ENCODE results near the gene ZNF19.

ZNF19 gene

GRCh38 chr16:71500964-71501363, 11.8 kb upstream of the ZNF19 start:
- H3K27me3 ChIP-seq (ENCODE audit: low read length) = no peaks in the 10 kb centered on the region
- no peak overlapping the region for H2AFZ ChIP-seq (ENCODE audit: low read depth, low read length, severe bottlenecking)
- no peaks in the 10 kb centered on the region for H4K20me1 ChIP-seq (ENCODE audit: low read depth, low read length)
- TF ChIP-seq CTCF (IDR thresholded peaks at IDR 0.05; ENCODE audit: insufficient read depth, low read length, poor library complexity, severe bottlenecking) (no peak), EZH2phosphoT487 (conservative IDR thresholded peaks at IDR 0.05; ENCODE audit: low read length) (no peak)
- H3K9ac ChIP-seq (ENCODE audit: low read length) = no peak overlapping the region
- no peaks in the 10 kb centered on the region for H3K36me3 ChIP-seq (ENCODE audit: low read length)
- H3K9me3 ChIP-seq (ENCODE audit: insufficient read depth, low read length) = no peaks in the 10 kb centered on the region
- no peak overlapping the region for H3K4me3 ChIP-seq (ENCODE audit: insufficient read depth, low read length, poor library complexity, severe bottlenecking)
- no peak overlapping the region for H3K4me2 ChIP-seq (ENCODE audit: low read depth, low read length, poor library complexity, severe bottlenecking)
- no peaks in the 10 kb centered on the region for H3K79me2 ChIP-seq (ENCODE audit: insufficient read depth, low read length)
- H3K9me2 ChIP-seq (replicated peaks; ENCODE audit: insufficient read depth, low read length) = no peaks in the 10 kb centered on the region
- H3F3A ChIP-seq (ENCODE audit: insufficient read depth) = no peaks in the 10 kb centered on the region
- H3K27ac ChIP-seq (ENCODE audit: low read depth, low read length) = no peak overlapping the region

GRCh38 chr16:71499775-71500364, 10.7 kb upstream of the ZNF19 start:
- no peak overlapping the region for H3K9ac ChIP-seq (ENCODE audit: low read length)
- H3F3A ChIP-seq (ENCODE audit: insufficient read depth) = no peaks in the 10 kb centered on the region
- H3K27ac ChIP-seq (ENCODE audit: low read depth, low read length) = no peak overlapping the region
- no peak overlapping the region for H3K4me2 ChIP-seq (ENCODE audit: low read depth, low read length, poor library complexity, severe bottlenecking)
- H4K20me1 ChIP-seq (ENCODE audit: low read depth, low read length) = no peaks in the 10 kb centered on the region
- no peaks in the 10 kb centered on the region for H3K36me3 ChIP-seq (ENCODE audit: low read length)
- no peaks in the 10 kb centered on the region for H3K9me3 ChIP-seq (ENCODE audit: insufficient read depth, low read length)
- H3K9me2 ChIP-seq (replicated peaks; ENCODE audit: insufficient read depth, low read length) = no peaks in the 10 kb centered on the region
- TF ChIP-seq CTCF (IDR thresholded peaks at IDR 0.05; ENCODE audit: insufficient read depth, low read length, poor library complexity, severe bottlenecking) (peak; percentile 56), EZH2phosphoT487 (conservative IDR thresholded peaks at IDR 0.05; ENCODE audit: low read length) (no peak)
- no peaks in the 10 kb centered on the region for H3K79me2 ChIP-seq (ENCODE audit: insufficient read depth, low read length)
- H3K4me3 ChIP-seq (ENCODE audit: insufficient read depth, low read length, poor library complexity, severe bottlenecking) = no peak overlapping the region
- no peak overlapping the region for H2AFZ ChIP-seq (ENCODE audit: low read depth, low read length, severe bottlenecking)
- no peaks in the 10 kb centered on the region for H3K27me3 ChIP-seq (ENCODE audit: low read length)

GRCh38 chr16:71498031-71498430, 8.9 kb upstream of the ZNF19 start:
- no peaks in the 10 kb centered on the region for H3K36me3 ChIP-seq (ENCODE audit: low read length)
- H3K4me3 ChIP-seq (ENCODE audit: insufficient read depth, low read length, poor library complexity, severe bottlenecking) = no peak overlapping the region
- H3K9ac ChIP-seq (ENCODE audit: low read length) = no peak overlapping the region
- H3F3A ChIP-seq (ENCODE audit: insufficient read depth) = no peaks in the 10 kb centered on the region
- no peaks in the 10 kb centered on the region for H4K20me1 ChIP-seq (ENCODE audit: low read depth, low read length)
- no peaks in the 10 kb centered on the region for H3K79me2 ChIP-seq (ENCODE audit: insufficient read depth, low read length)
- TF ChIP-seq CTCF (IDR thresholded peaks at IDR 0.05; ENCODE audit: insufficient read depth, low read length, poor library complexity, severe bottlenecking) (no peak), EZH2phosphoT487 (conservative IDR thresholded peaks at IDR 0.05; ENCODE audit: low read length) (no peak)
- H3K4me2 ChIP-seq (ENCODE audit: low read depth, low read length, poor library complexity, severe bottlenecking) = no peak overlapping the region
- H3K9me2 ChIP-seq (replicated peaks; ENCODE audit: insufficient read depth, low read length) = no peaks in the 10 kb centered on the region
- no peak overlapping the region for H3K27ac ChIP-seq (ENCODE audit: low read depth, low read length)
- H2AFZ ChIP-seq (ENCODE audit: low read depth, low read length, severe bottlenecking) = no peak overlapping the region
- H3K9me3 ChIP-seq (ENCODE audit: insufficient read depth, low read length) = no peaks in the 10 kb centered on the region
- no peaks in the 10 kb centered on the region for H3K27me3 ChIP-seq (ENCODE audit: low read length)

All from SU-DHL-6 (cell line).